Activated naive CD4-positive, alpha-beta T cell treated with anti-CD3 and anti-CD28 coated beads for 36 hours (primary cell): Measurements from ENCODE around the gene SPO11. TPM values are rescaled to one million over a fixed set of nuclear protein-coding genes. Genes with fewer than 3 reads are reported as not detected.

Experiments
- CTCF ChIA-PET: fragments of 350-600 bp; sonication (Branson Sonifier 250); formaldehyde crosslinking; loops from one replicate; lab custom pipeline; 2021; ENCODE audit warnings: antibody characterized with exemption; lab: Charles Lee
- DNase-seq: peaks from one replicate; pipeline ENCODE4 v3.0.0-alpha.2; 2020
- H3K27ac Mint-ChIP-seq: one replicate; pipeline ENCODE4 v1.8.0; 2021; ENCODE audit warnings: mild to moderate bottlenecking, mixed read lengths
- H3K27me3 Mint-ChIP-seq: one replicate; pipeline ENCODE4 v1.8.0; 2021; ENCODE audit warnings: low read depth, mixed read lengths
- H3K36me3 Mint-ChIP-seq: one replicate; pipeline ENCODE4 v1.8.0; 2021; ENCODE audit warnings: low read depth, mixed read lengths
- H3K4me1 Mint-ChIP-seq: one replicate; pipeline ENCODE4 v1.8.0; 2021; ENCODE audit warnings: low read depth, mixed read lengths
- H3K4me3 Mint-ChIP-seq: one replicate; pipeline ENCODE4 v1.8.0; 2021; ENCODE audit warnings: mild to moderate bottlenecking, moderate library complexity, mixed read lengths
- H3K9me3 Mint-ChIP-seq: one replicate; pipeline ENCODE4 v1.8.0; 2021; ENCODE audit warnings: mixed read lengths
- intact Hi-C: fragments of 100-400 bp; cut with micrococcal nuclease; formaldehyde crosslinking; loops from one replicate; pipeline ENCODE4 v1.15.1; 2023
- total RNA-seq, 2 experiments: library from RNA; stranded (reverse); gene quantifications; one replicate each; pipeline ENCODE4 v1.2.3, GENCODE V29; 2021

The SPO11 gene
- total RNA-seq, 2 experiments from 2014 or later, result not detected

DNA sequence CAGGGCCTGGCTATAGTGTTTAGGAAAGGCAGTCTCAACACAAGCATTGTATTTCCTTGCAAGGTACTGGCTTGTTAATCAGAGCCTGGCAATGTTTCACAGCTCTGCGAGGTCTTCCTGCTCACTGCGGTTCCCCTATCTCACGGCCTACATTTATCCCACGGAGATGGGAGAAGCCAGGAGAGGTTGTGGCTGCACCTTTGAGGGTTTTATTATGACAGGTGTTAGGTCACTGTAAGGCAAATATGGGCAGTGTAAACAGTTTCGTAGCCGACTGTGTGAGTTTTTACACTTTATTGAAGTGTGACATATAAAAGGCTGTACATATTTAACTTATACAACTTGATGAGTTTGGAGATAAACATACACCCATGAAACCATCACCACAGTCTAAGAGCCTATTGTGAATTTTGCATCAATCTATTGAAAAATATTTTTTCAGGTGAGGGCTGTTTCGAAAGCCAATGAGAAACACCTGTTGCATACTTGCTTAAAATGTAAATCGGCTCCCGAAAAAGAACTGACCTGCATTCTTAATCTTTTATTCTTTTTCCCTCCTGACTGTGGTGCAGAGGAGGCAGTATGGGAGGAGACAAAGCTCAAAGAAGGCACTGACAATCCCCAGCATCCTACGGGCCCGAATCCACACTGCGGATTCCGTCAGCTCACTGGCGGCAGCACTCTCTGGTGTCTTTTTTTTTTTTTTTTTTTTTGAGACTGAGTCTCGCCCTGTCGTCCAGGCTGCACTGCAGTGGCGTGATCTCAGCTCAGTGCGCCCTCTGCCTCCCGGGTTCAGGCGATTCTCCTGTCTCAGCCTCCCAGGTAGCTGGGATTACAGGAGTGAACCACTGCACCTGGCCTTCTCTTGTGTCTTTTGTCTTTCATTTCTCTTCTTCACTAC lies 54.1 kb downstream of the SPO11 start:
- no peaks in the 10 kb centered on the region for H3K9me3 Mint-ChIP-seq
- CTCF ChIA-PET, result interaction anchor here (1.0 to 2.6 kb wide), 4 partner anchors 14 to 291 kb away, joined by 3 to 13 read pairs (median 6); no protein-coding TSS in a partner anchor
- no peak overlapping the region for H3K27ac Mint-ChIP-seq
- peaks cover 1% of the 10 kb centered on the region for H3K36me3 Mint-ChIP-seq
- H3K4me3 Mint-ChIP-seq, result no peak overlapping the region
- peaks cover 16% of the 10 kb centered on the region for H3K4me1 Mint-ChIP-seq
- DNase-seq, result no peak
- no peaks in the 10 kb centered on the region for H3K27me3 Mint-ChIP-seq
- intact Hi-C loops, result no loop called here

DNA sequence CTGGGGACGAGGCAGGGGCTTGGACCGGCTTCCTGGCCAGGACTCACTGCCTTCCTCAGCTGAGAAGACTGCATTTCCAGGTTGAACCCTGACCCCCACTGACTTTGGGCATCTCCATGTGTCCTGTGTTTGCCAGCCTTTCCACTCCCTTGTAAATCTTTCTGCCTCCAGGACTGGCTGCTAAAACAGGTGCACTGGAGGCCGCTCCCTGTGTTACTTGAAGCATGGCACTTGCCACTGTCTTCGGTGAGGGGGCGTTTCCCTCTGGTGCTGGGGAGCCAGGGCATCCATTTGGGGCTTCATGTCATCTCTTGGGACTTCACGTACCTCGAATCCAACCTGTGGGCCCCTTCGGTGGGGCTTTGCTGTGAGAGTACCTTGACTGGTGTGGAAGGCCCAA lies 54.9 kb downstream of the SPO11 start:
- H3K27ac Mint-ChIP-seq, result no peak overlapping the region
- no peaks in the 10 kb centered on the region for H3K9me3 Mint-ChIP-seq
- H3K27me3 Mint-ChIP-seq, result no peaks in the 10 kb centered on the region
- H3K36me3 Mint-ChIP-seq, result peaks cover 1% of the 10 kb centered on the region
- no peak for DNase-seq
- peaks cover 16% of the 10 kb centered on the region for H3K4me1 Mint-ChIP-seq
- CTCF ChIA-PET, result interaction anchor here (1.5 to 1.7 kb wide), 2 partner anchors 112 to 114 kb away, joined by 4 to 8 read pairs; no protein-coding TSS in a partner anchor
- H3K4me3 Mint-ChIP-seq, result no peak overlapping the region
- intact Hi-C loops, result no loop called here

DNA sequence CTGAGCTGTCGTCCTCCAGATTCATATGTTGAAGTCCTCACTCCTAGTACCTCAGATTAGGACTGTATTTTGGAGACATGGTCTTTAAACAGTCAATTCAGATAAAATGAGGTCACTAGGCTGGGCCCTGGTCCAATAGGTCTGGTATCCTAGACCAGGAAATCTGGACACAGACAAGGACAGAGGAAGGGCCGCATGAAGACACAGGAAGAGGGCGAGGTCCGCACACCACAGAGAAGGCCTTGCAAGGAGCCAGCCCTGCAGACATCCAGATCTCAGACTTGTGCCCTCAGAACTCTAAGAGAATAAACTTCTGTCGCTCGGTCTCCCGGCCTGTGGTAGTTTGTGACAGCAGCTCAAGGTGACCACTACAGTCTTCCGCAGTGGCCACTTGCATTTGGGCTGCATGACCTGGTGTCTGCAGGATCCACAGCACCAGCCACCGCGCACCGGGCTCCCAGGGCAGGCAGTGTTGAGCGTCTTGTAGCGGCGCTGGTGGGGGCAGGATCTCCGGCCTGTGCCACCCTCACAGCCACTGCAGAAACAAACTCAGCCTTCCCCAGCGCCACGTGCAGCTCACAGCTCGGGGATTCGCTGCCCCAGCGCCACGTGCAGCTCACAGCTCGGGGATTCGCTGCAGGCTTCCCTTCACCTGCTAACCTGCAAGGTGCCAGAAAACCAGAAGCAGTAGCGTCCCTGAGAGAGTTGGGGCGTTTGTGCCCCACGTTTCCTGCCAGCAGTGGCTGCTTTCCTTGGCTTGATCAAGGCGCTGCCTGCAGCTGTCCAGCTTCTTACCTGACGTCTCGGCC lies 55.6 kb downstream of the SPO11 start:
- no peak overlapping the region for H3K27ac Mint-ChIP-seq
- H3K27me3 Mint-ChIP-seq, result no peaks in the 10 kb centered on the region
- CTCF ChIA-PET, result interaction anchor here (1.5 kb wide), 1 partner anchor 113 kb away, joined by 4 read pairs; no protein-coding TSS in a partner anchor
- no peak overlapping the region for H3K4me3 Mint-ChIP-seq
- peaks cover 1% of the 10 kb centered on the region for H3K36me3 Mint-ChIP-seq
- no peak for DNase-seq
- no peaks in the 10 kb centered on the region for H3K9me3 Mint-ChIP-seq
- intact Hi-C loops, result no loop called here
- H3K4me1 Mint-ChIP-seq, result peaks cover 21% of the 10 kb centered on the region

DNA sequence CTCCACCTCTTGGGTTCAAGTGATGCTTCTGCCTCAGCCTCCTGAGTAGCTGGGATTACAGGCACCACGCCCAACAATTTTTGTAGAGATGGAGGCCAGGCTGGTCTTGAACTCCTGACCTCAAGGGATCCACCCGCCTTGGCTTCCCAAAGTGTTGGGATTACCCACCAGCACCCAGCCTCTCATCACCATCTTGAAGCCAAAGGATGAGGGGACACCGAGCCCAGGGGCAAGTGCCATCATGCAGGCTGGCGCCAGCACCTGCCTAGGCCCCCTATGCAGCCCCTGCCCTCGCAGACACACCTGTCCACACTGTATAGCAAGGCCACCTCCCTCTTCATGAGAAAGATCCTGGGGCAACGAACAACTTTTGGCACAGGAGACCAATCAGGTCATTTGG lies 56.3 kb downstream of the SPO11 start:
- DNase-seq, result no peak
- H3K4me3 Mint-ChIP-seq, result no peak overlapping the region
- CTCF ChIA-PET, result no interaction called here
- H3K27ac Mint-ChIP-seq, result no peak overlapping the region
- H3K36me3 Mint-ChIP-seq, result peaks cover 1% of the 10 kb centered on the region
- no peaks in the 10 kb centered on the region for H3K27me3 Mint-ChIP-seq
- H3K9me3 Mint-ChIP-seq, result no peaks in the 10 kb centered on the region
- peaks cover 25% of the 10 kb centered on the region for H3K4me1 Mint-ChIP-seq
- intact Hi-C loops, result no loop called here

DNA sequence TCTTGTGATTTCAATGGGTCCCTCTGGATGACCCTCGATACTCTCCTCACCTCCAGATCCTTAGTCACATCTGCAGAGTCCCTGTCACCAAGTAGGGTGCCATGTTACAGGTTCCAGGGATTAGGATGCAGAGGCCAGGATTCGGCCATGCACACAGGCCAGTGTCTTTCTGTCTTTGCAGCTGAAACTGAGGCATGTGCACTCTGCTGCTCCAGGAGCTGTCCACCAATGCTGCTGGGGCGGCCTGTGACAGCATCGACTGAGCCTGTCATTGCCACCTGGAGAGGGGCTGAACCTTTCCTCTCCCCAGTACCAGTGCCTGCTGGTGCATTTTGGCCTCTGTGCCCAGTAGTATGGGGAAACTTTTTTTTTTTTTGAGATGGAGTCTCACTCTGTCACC lies 57.2 kb downstream of the SPO11 start:
- Mint-ChIP-seq H3K36me3 (peaks cover 1% of the 10 kb centered on the region), H3K27ac (no peak overlapping the region), H3K4me3 (no peak overlapping the region), H3K4me1 (peaks cover 25% of the 10 kb centered on the region), H3K9me3 (no peaks in the 10 kb centered on the region), H3K27me3 (no peaks in the 10 kb centered on the region)
- intact Hi-C loops, result no loop called here
- CTCF ChIA-PET, result no interaction called here
- DNase-seq, result no peak

DNA sequence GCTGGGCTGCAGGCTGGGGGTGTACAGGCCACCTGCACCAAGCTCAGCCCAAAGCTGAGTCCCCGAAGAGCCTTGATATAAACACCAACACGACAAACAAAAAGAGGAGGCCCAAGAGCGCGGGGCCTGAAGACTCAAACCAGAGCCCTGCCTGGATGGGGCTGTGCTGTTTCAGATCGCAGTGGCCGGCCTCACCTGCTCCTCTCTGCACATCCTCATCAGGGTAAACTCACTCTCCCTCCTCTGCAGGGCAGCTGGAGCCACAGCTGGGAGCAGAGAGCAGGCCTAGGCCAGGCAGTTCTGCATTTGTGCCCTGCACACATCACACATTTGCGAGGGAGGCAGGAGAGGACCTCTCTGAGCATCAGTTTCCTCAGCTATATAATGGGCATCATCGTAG lies 57.9 kb downstream of the SPO11 start:
- H3K27me3 Mint-ChIP-seq, result no peaks in the 10 kb centered on the region
- DNase-seq, result no peak

DNA sequence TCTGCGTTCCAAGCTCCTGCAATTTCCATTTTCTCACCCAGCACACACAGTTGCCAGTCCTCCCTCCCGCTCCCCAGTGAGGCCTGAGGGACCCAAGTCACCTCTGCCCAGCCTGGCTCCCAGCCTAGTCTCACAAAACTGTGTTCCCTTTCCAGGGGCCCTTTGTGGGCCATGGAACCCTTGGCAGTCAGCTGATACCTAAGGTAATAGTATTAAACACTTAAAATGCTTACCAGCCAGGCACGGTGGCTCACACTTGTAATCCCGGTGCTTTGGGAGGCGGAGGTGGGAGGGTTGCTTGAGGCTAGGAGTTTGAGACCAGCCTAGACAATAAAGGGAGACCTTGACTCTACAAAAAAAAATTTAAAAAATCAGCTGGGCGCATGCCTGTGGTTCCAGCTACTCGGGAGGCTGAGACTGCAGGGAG lies 58.4 kb downstream of the SPO11 start:
- peaks cover 7% of the 10 kb centered on the region for H3K36me3 Mint-ChIP-seq

More for the DNA sequence above, 57.9 kb downstream of the SPO11 start:
- no peak overlapping the region for H3K27ac Mint-ChIP-seq
- H3K4me3 Mint-ChIP-seq, result no peak overlapping the region
- no peaks in the 10 kb centered on the region for H3K9me3 Mint-ChIP-seq
- peaks cover 18% of the 10 kb centered on the region for H3K4me1 Mint-ChIP-seq
- intact Hi-C loops, result no loop called here
- peaks cover 3% of the 10 kb centered on the region for H3K36me3 Mint-ChIP-seq
- CTCF ChIA-PET, result interaction anchor here (4.2 kb wide), 1 partner anchor 8 kb away, joined by 16 read pairs; no protein-coding TSS in a partner anchor

DNA sequence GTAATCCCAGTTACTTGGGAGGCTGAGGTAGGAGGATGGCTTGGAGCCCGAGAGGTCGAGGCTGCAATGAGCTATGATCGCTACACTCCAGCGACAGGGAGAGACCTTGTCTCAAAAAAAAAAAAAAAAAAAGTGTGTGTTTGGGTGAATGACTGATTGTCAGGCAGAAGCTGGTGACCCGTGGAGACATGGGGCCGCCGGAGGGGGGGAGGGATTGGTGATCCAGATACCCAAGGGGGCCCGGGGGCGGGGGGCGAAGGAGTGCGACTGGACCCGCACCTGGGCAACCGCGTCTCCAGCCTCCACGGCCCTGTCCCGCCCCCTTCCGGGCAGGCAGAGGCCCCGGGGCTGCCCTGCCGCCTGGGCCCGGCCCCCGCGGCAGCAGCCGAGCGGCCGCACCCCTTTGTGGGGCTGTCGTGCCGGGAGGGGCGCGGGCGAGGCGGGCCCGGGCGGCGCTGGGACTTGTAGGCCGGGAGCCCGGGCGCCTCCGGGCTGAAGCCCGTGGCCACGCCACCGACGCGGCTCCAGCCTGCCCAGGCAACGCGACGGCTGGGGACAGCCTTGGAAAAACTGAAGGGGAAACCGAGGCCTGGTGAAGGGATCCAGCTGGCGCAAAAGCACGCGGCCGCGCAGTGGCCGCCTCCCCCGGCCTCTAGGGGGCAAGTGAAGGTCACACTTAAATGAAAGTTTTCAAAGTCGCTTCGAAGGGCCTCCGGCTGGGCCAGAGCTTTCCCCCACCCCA lies 59.5 kb downstream of the SPO11 start:
- peak; percentile 69 for DNase-seq
- Mint-ChIP-seq H3K27me3 (no peaks in the 10 kb centered on the region), H3K9me3 (no peaks in the 10 kb centered on the region), H3K27ac (peak overlapping the region; percentile 97), H3K36me3 (peaks cover 19% of the 10 kb centered on the region), H3K4me1 (peaks cover 28% of the 10 kb centered on the region), H3K4me3 (peak overlapping the region; percentile 82)
- CTCF ChIA-PET, result interaction anchor here (0.6 to 4.2 kb wide), 11 partner anchors 7 to 1800 kb away, joined by 3 to 16 read pairs (median 3); no protein-coding TSS in a partner anchor
- intact Hi-C loops, result loop anchor here (1.0 kb wide), 2 partner anchors 9 to 46 kb away; no protein-coding TSS in a partner anchor

More for the DNA sequence above, 58.4 kb downstream of the SPO11 start:
- CTCF ChIA-PET, result interaction anchor here (3.2 to 4.2 kb wide), 2 partner anchors 8 to 11 kb away, joined by 11 to 16 read pairs; no protein-coding TSS in a partner anchor
- peaks cover 17% of the 10 kb centered on the region for H3K4me1 Mint-ChIP-seq
- intact Hi-C loops, result no loop called here
- DNase-seq, result no peak
- no peaks in the 10 kb centered on the region for H3K27me3 Mint-ChIP-seq
- H3K9me3 Mint-ChIP-seq, result no peaks in the 10 kb centered on the region
- no peak overlapping the region for H3K4me3 Mint-ChIP-seq
- H3K27ac Mint-ChIP-seq, result no peak overlapping the region

DNA sequence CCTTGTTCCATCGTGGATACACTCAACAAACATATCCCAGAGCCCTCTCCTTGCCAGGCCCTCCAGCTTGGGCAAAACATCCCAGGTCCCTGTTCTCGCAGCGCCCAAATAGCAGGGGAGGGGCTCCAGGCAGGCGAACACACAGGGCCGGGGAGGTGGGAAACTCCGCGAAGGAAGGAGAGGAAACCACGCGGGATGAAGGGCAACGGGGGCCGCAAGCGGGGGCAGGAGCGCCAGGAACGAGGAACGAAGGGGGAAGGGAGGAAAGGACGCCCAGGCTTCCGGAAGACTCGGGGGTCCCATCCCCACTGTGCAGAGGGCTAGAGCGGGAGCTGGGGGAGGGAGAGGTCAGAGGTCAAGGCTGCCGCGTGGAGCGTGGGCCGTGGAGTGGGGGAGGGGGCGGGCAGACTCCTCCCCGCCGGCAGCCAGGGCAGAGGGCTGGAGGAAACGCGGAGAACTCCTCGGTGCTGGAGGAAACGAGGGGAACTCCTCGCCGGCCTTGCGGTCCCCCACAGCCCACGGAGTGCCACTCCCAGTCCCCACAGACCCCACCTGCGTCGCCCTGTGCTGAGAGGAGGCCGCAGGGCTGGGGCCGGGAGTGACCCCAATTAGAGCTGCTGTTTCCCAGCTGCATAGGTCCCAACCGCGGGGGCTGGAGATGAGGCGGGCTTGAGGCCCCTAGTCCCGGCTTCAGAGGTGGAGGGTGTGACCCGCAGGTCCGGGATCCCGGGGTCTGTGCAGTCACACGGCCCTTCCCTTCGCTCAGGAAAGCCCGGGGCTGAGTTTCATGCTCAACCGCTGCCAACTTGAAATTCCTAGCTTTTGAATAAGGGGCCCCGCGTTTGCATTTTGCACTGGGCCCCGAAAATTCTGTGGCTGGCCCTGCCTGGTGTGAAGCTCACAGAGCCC lies 60.3 kb downstream of the SPO11 start:
- H3K4me3 Mint-ChIP-seq, result peak overlapping the region; percentile 82
- CTCF ChIA-PET, result interaction anchor here (0.6 to 4.2 kb wide), 10 partner anchors 8 to 1263 kb away, joined by 3 to 16 read pairs (median 4); no protein-coding TSS in a partner anchor
- H3K27me3 Mint-ChIP-seq, result no peaks in the 10 kb centered on the region
- peaks cover 37% of the 10 kb centered on the region for H3K4me1 Mint-ChIP-seq
- DNase-seq, result peak; percentile 64
- H3K36me3 Mint-ChIP-seq, result peaks cover 25% of the 10 kb centered on the region
- no peaks in the 10 kb centered on the region for H3K9me3 Mint-ChIP-seq
- peak overlapping the region; percentile 97 for H3K27ac Mint-ChIP-seq
- intact Hi-C loops, result loop anchor here (1.0 to 10.0 kb wide), 6 partner anchors 8 to 1775 kb away; partner anchors contain the start of gene ZNF831

DNA sequence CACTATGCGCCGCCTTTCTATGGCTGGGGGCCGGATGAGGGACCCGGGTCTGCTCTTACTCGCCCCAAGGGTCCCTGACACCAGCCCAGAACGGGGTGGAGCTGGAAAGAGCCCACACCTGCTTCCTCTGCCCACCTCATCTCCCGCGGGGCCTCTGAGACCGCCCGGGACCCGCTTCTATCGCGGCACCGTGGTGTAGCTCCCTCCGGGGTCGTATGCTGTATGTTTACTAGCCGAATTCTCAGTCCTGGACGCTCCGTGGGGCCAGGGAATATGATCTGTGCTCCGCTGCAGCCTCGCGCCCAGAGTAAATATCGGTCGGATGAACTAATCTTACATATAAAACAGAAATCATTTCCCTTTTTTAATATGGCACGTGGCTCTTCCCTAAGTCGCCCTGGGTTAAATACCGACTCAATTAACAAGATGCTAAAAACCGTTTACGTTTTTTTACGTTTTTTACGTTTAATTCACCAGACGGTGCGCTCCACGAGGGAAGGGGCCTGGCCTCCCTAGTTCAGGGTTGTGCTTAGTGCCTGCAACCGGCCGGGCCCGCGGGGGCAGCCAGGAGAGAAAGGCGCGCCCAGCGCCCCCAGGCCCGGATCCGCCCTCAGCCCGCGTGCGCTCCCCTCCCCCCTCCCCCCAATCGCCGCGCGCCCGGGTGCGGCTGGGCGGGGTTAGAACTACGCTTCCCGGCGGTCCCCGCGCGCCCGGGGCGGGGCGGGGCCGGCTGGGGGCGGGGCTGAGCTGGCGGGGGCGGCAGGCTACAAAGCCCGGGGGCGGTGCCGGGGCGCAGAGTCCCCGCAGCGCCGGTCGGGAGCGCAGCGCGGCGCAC lies 61.2 kb downstream of the SPO11 start, which contains the start of gene RBM38:
Gene RBM38, plus strand, starts transcription at position 793 of the 835 bp plus-strand sequence. CDS start 186 bp downstream, outside the sequence.
- H3K4me3 Mint-ChIP-seq, result peak within 1 kb of the TSS; percentile 90
- peaks cover 28% of the 10 kb centered on the region for H3K36me3 Mint-ChIP-seq
- peak within 1 kb of the TSS; percentile 97 for H3K27ac Mint-ChIP-seq
- no peaks in the 10 kb centered on the region for H3K27me3 Mint-ChIP-seq
- intact Hi-C loops, result loop anchor here (5.0 to 10.0 kb wide), 4 partner anchors 306 to 1774 kb away; partner anchors contain the start of gene ZNF831
- peaks cover 43% of the 10 kb centered on the region for H3K4me1 Mint-ChIP-seq
- H3K9me3 Mint-ChIP-seq, result no peaks in the 10 kb centered on the region
- peak; percentile 80 for DNase-seq
- CTCF ChIA-PET, result interaction anchor here (0.6 to 4.2 kb wide), 7 partner anchors 8 to 107 kb away, joined by 3 to 16 read pairs (median 6); no protein-coding TSS in a partner anchor
